ENCODE data around the gene MYBPC1.

- TF ChIP-seq, protein P1, sequence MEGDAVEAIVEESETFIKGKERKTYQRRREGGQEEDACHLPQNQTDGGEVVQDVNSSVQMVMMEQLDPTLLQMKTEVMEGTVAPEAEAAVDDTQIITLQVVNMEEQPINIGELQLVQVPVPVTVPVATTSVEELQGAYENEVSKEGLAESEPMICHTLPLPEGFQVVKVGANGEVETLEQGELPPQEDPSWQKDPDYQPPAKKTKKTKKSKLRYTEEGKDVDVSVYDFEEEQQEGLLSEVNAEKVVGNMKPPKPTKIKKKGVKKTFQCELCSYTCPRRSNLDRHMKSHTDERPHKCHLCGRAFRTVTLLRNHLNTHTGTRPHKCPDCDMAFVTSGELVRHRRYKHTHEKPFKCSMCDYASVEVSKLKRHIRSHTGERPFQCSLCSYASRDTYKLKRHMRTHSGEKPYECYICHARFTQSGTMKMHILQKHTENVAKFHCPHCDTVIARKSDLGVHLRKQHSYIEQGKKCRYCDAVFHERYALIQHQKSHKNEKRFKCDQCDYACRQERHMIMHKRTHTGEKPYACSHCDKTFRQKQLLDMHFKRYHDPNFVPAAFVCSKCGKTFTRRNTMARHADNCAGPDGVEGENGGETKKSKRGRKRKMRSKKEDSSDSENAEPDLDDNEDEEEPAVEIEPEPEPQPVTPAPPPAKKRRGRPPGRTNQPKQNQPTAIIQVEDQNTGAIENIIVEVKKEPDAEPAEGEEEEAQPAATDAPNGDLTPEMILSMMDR (IDR thresholded peaks at IDR 0.05), result no peak
- no peak for TF ChIP-seq POLR2A (IDR thresholded peaks at IDR 0.05)
These were observed 21.3 kb downstream of the MYBPC1 start for GRCh38 chr12:101616027-101616494.

All from adrenal gland (tissue), 5 donors.